ENCODE measurements around the gene STIP1. TPM values are rescaled to one million over a fixed set of nuclear protein-coding genes. Genes with fewer than 3 reads are reported as not detected.

The STIP1 gene
- total and polyA plus RNA-seq, 2 donors (not counting 1 experiment from before 2014, with no cell fraction given), result 98.8 to 147 TPM

DNA sequence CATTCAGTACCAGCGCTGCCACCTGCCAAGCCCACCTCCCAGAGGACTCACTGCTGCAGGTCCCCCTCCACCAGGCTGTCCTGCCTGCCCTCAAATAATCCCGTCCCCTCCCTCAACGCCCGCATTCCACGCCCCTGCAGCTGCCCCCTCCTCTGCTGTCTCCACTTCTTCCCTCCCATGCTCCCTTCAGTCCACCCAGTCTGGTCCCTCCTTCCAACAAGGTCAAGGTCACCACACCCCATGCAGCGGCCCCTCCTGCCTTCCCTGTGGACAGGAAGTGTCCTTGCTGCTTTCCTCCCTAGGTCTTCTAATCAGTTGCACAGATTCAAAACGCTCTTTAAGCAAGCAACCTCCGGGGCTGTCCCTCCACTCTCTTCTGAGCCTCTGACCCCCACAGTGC, 32.2 kb upstream of the STIP1 start:
- H3K36me3 ChIP-seq (ENCODE audit: control insufficient read depth, insufficient read depth, low read length), result no peaks in the 10 kb centered on the region
- no peaks in the 10 kb centered on the region for H3K4me1 ChIP-seq (ENCODE audit: control insufficient read depth, extremely low read depth, insufficient read depth, low read length)

GRCh38 chr11:64156235-64157011, 29.5 kb upstream of the STIP1 start:
- no peak for DNase-seq (ENCODE audit: low read depth in 2 of 2)
- no peak overlapping the region for H3K9ac ChIP-seq (ENCODE audit: insufficient read depth, low read length)
- H3K36me3 ChIP-seq (ENCODE audit: control insufficient read depth, insufficient read depth, low read length), result no peaks in the 10 kb centered on the region
- no peaks in the 10 kb centered on the region for H3K27me3 ChIP-seq (ENCODE audit: control insufficient read depth, insufficient read depth, low read length)
- TF ChIP-seq EZH2 (IDR thresholded peaks at IDR 0.05; ENCODE audit: low read length, missing control alignments), result no peak
- TF ChIP-seq, protein P1, sequence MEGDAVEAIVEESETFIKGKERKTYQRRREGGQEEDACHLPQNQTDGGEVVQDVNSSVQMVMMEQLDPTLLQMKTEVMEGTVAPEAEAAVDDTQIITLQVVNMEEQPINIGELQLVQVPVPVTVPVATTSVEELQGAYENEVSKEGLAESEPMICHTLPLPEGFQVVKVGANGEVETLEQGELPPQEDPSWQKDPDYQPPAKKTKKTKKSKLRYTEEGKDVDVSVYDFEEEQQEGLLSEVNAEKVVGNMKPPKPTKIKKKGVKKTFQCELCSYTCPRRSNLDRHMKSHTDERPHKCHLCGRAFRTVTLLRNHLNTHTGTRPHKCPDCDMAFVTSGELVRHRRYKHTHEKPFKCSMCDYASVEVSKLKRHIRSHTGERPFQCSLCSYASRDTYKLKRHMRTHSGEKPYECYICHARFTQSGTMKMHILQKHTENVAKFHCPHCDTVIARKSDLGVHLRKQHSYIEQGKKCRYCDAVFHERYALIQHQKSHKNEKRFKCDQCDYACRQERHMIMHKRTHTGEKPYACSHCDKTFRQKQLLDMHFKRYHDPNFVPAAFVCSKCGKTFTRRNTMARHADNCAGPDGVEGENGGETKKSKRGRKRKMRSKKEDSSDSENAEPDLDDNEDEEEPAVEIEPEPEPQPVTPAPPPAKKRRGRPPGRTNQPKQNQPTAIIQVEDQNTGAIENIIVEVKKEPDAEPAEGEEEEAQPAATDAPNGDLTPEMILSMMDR (conservative IDR thresholded peaks at IDR 0.05 in 1 of 2, IDR thresholded peaks at IDR 0.05 in 1 of 2; ENCODE audit: low read depth in 1 of 2, low read length in 2 of 2), result no peak
- H3K4me2 ChIP-seq (ENCODE audit: extremely low read depth, insufficient read depth, low read length), result no peak overlapping the region
- H3K9me3 ChIP-seq (ENCODE audit: control insufficient read depth, insufficient read depth, low read depth, low read length), result no peaks in the 10 kb centered on the region
- no peak overlapping the region for H3K27ac ChIP-seq (ENCODE audit: insufficient read depth, low read length)
- no peaks in the 10 kb centered on the region for H3K4me1 ChIP-seq (ENCODE audit: control insufficient read depth, extremely low read depth, insufficient read depth, low read length)
- H2AFZ ChIP-seq (ENCODE audit: low read length), result no peak overlapping the region
- H3K79me2 ChIP-seq (ENCODE audit: control insufficient read depth, insufficient read depth, low read length), result no peaks in the 10 kb centered on the region
- no peak overlapping the region for H3K4me3 ChIP-seq (replicated peaks in 1 of 4; ENCODE audit: control extremely low read depth in 1 of 4, insufficient read depth in 1 of 4, low read depth in 3 of 4, low read length in 4 of 4)
- H4K20me1 ChIP-seq (ENCODE audit: control insufficient read depth, extremely low read depth, insufficient read depth, low read length), result no peaks in the 10 kb centered on the region

More for the DNA sequence above, 32.2 kb upstream of the STIP1 start:
- Histone ChIP-seq H3K4me3 (replicated peaks in 1 of 4; ENCODE audit: control extremely low read depth in 1 of 4, insufficient read depth in 1 of 4, low read depth in 3 of 4, low read length in 4 of 4) (no peak overlapping the region), H3K9me3 (ENCODE audit: control insufficient read depth, insufficient read depth, low read depth, low read length) (no peaks in the 10 kb centered on the region), H3K27ac (ENCODE audit: insufficient read depth, low read length) (no peak overlapping the region), H2AFZ (ENCODE audit: low read length) (no peak overlapping the region), H3K4me2 (ENCODE audit: extremely low read depth, insufficient read depth, low read length) (no peak overlapping the region), H3K27me3 (ENCODE audit: control insufficient read depth, insufficient read depth, low read length) (no peaks in the 10 kb centered on the region), H3K79me2 (ENCODE audit: control insufficient read depth, insufficient read depth, low read length) (no peaks in the 10 kb centered on the region), H4K20me1 (ENCODE audit: control insufficient read depth, extremely low read depth, insufficient read depth, low read length) (no peaks in the 10 kb centered on the region), H3K9ac (ENCODE audit: insufficient read depth, low read length) (no peak overlapping the region)
- TF ChIP-seq, protein P1 (conservative IDR thresholded peaks at IDR 0.05 in 1 of 2, IDR thresholded peaks at IDR 0.05 in 1 of 2; ENCODE audit: low read depth in 1 of 2, low read length in 2 of 2), result no peak
- TF ChIP-seq EZH2 (IDR thresholded peaks at IDR 0.05; ENCODE audit: low read length, missing control alignments), result no peak
- no peak for DNase-seq (ENCODE audit: low read depth in 2 of 2)

- Histone ChIP-seq H4K20me1 (ENCODE audit: control insufficient read depth, extremely low read depth, insufficient read depth, low read length) (no peaks in the 10 kb centered on the region), H3K4me1 (ENCODE audit: control insufficient read depth, extremely low read depth, insufficient read depth, low read length) (no peaks in the 10 kb centered on the region), H3K36me3 (ENCODE audit: control insufficient read depth, insufficient read depth, low read length) (no peaks in the 10 kb centered on the region), H3K27ac (ENCODE audit: insufficient read depth, low read length) (no peak overlapping the region), H3K4me3 (replicated peaks in 1 of 4; ENCODE audit: control extremely low read depth in 1 of 4, insufficient read depth in 1 of 4, low read depth in 3 of 4, low read length in 4 of 4) (no peak overlapping the region), H3K9ac (ENCODE audit: insufficient read depth, low read length) (no peak overlapping the region), H3K9me3 (ENCODE audit: control insufficient read depth, insufficient read depth, low read depth, low read length) (no peaks in the 10 kb centered on the region), H2AFZ (ENCODE audit: low read length) (no peak overlapping the region), H3K27me3 (ENCODE audit: control insufficient read depth, insufficient read depth, low read length) (no peaks in the 10 kb centered on the region), H3K79me2 (ENCODE audit: control insufficient read depth, insufficient read depth, low read length) (no peaks in the 10 kb centered on the region), H3K4me2 (ENCODE audit: extremely low read depth, insufficient read depth, low read length) (no peak overlapping the region)
- TF ChIP-seq, protein P1 (conservative IDR thresholded peaks at IDR 0.05 in 1 of 2, IDR thresholded peaks at IDR 0.05 in 1 of 2; ENCODE audit: low read depth in 1 of 2, low read length in 2 of 2), result no peak
- TF ChIP-seq EZH2 (IDR thresholded peaks at IDR 0.05; ENCODE audit: low read length, missing control alignments), result no peak
- no peak for DNase-seq (ENCODE audit: low read depth in 2 of 2)
Observed at GRCh38 chr11:64157631-64158394, 28.2 kb upstream of the STIP1 start.
